NCI-H510A treated with DMSO at 0.1 percent for 48 hours (cell line): Measurements from ENCODE around the gene FRAT1.
"Not testable (repeated sequence)": the region's sequence is repeated elsewhere in the genome, so short reads cannot be mapped to it uniquely, and the experiment has no call there.

Experiments
- DNase-seq: peaks from one replicate; lab custom pipeline; 2025; lab: John Stamatoyannopoulos, UW

Gene FRAT1, protein sequence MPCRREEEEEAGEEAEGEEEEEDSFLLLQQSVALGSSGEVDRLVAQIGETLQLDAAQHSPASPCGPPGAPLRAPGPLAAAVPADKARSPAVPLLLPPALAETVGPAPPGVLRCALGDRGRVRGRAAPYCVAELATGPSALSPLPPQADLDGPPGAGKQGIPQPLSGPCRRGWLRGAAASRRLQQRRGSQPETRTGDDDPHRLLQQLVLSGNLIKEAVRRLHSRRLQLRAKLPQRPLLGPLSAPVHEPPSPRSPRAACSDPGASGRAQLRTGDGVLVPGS

GRCh38 chr10:97318772-97319651 is at the start of gene FRAT1:
TSS of gene FRAT1 (plus strand) at chr10:97319271. CDS start at chr10:97319454, 183 bp downstream.
- peak; percentile 86 for DNase-seq

DNA sequence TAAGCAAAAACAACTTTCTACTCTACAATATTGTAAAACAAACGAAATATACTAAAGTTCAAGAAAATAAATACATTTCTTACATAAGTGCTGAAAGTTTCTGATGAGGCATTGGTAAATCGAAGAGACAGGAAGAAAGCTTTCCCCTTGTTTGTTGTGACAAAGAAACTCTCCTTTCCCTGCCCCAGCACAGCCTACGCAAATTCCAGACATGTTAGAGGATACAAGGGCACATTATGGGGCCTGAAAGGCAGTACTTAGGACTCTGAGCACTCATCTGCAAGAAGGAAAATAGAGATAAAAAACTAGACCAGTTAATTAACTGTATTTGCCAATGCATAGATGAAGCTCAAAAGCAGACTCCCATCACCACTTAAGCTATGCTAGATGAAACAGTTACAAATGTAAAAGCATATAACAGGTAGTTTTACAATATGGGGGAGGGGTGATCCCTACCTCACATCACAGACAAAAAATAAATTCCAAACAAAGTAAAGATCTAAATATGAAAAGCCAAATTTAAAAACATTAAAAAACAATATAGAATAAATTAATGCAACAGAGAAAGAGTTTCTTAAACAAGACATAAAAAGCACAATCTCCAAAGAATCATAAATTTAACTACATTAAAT is 48.4 kb upstream of the FRAT1 start:
- DNase-seq, result no peak

DNA sequence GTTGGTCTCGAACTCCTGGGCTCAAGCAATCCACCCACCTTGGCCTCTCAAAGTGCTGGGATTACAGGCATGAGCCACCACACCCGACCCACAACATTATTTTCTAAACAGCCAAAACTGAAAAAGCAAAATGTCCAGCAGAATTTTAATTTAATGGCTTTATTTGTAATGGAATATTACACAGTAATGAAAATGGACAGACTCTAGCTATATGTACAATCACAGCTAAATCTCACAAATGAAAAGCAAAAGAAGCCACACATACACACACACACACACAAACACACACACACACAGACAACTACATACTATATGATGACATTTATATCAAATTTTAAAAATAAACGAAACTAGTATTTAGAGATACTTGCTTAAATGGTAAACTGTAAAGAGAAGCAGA is 45.4 kb upstream of the FRAT1 start:
- no peak for DNase-seq

DNA sequence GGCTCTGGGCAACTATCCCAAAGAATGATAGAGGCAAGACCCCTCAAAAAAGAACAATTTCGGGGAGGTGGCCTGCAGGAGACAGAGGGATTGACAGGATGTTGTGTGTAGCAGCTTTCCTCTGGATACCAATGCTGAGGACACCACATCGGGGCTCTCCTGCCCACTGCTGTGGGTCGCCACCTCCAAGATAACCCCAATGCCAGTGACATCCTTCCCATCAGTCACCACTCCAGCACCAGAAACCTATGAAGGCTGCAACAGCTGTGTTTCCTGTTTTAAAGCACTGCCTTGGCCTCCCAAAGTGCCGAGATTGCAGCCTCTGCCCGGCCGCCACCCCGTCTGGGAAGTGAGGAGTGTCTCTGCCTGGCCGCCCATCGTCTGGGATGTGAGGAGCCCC is 44.2 kb upstream of the FRAT1 start:
- no peak for DNase-seq

DNA sequence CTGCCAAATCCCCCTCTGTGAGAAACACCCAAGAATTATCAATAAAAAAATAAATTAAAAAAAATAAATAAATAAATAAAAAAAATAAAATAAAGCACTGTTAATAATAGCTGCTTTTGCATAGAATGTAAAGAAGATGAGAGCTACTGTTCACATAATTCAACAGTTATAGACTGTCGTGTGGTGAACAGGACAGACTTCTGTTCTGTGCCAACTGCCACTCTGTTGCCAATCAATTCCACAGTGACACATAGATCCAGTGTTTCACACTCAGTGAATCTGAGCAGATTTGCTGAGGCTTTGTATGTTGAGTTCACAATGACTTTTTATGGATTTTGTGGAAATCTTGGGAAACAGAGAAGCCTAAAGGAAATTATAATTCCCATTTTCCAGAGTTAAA is 41.5 kb upstream of the FRAT1 start:
- DNase-seq, result no peak

- peak; percentile 73 for DNase-seq
These were observed 40.5 kb upstream of the FRAT1 start for GRCh38 chr10:97278491-97278989.

DNA sequence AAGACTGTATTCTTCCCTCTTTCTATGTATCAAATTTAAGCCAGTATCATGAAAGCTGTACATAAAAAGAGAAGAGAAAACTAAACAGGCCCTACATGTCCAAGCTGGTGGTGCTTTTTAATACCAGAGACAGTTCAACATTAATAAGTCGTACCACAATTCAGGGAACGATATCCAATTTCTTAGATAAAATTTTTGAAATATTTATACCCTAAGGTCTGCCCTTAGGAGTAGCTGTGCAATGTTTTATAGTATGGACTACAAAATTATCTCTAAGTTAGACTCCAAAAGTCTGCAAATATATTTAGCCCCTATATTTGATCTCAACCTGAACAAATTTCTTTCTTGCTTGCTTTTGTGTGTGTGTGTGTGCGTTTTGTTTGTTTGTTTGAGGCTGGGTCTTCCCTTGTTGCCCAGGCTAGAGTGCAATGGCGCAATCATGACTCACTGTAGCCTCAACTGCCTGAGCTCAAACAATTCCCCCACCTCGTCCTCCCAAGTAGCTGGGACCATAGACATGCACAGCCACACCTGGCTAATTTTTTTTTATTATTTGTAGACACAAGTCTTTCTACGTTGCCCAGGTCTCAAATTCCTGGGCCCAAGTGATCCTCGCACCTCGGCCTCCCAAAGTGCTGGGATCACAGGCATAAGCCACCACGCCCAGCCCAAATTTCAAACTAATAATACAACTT is 39.8 kb upstream of the FRAT1 start:
- no peak for DNase-seq

- no peak for DNase-seq
These were observed 38.3 kb upstream of the FRAT1 start for GRCh38 chr10:97280783-97281182.

- not testable (repeated sequence) for DNase-seq
These were observed 29.0 kb upstream of the FRAT1 start for GRCh38 chr10:97290076-97290475.

GRCh38 chr10:97290576-97291356 is 28.3 kb upstream of the FRAT1 start:
- DNase-seq, result not testable (repeated sequence)

DNA sequence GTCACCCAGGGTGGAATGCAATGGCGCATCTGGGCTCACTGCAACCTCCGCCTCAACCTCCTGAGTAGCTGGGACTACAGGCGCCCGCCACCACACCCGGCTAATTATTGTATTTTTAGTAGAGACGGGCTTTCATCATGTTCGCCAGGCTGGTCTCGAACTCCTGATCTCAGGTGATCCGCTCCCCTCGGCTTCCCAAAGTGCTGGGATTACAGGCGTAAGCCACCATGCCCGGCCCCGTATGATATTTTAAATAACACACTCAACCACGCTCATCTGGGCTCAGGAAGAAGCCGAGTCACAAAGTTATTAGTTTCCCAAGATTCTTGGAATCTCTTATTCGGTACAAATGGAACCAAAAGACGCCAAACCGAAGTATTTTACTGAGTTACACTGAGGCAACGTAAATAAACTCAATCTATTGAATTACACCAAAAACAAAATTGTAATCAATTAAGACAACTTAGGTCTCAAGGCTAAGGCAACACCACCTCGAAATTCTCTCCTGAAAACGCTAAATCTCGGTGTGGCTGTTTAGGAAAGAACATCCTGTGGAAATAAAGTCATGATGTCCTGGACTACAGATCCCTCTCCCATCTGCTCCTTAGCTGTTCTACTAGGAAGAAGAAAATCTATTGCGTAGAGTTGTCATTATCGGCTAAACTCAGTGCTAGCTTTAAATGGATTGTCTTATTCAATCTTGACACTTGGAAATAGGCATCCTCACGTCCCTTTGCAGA is 27.5 kb upstream of the FRAT1 start:
- peak; percentile 87 for DNase-seq

DNA sequence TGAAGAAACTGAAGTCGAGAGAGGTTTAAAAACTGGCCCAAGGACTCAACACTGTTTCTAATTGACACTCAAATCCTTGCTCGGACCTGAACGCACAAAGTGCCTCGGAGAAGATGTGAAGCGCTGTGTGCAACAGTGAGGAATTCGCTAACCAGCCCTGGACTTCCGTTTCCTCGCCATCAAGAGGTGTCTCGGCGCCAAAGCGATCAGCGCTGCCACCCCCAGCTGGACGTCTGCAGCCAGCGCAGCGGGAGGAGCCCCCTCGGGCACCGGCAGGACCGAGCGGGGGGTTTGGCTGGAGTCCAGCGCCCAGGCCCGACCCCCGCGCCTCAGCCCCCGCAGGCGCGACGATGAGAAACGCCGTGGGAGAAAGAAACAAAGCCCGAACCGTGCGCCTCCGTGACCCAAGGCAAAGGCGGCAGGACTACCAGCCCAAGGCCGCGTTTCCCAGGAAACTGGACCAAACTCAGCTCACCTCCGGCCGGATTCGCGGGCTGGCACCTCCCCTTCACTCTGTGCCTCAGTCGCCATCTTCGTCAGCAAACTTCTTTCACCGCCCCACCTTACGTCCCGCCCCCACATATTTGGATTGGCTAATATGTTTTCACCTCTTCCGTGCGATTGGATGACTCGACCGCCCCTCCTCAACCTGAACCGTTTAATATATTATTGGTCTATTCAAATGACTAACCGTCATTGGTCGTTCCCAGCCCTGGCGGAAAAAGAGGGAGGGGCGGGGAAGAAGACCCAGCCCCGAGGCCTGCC is 26.8 kb upstream of the FRAT1 start, which contains the start of gene ARHGAP19:
Gene ARHGAP19 (minus strand): TSS at position 541 of the 765 bp plus-strand sequence. CDS start 10 bp downstream, at position 531.
- peak; percentile 97 for DNase-seq

DNA sequence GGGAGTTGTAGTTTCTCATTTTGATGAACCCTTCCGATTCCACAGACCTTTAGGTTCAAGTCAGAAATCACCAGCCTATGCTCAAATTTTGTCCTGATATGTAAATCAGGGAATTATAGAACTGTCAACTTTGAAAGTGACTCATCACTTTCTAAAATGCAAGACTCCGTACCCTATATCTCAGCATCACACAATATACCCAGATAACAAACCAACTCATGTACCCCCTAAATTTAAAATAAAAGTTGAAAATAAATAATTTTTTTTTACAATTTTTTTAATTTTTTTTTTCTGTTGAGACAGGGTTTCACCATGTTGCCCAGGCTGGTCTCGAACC is 26.2 kb upstream of the FRAT1 start:
- DNase-seq, result no peak

- no peak for DNase-seq
These were observed 21.4 kb upstream of the FRAT1 start for GRCh38 chr10:97297556-97298222.

- DNase-seq, result no peak
These were observed 20.9 kb upstream of the FRAT1 start for GRCh38 chr10:97298223-97298571.

DNA sequence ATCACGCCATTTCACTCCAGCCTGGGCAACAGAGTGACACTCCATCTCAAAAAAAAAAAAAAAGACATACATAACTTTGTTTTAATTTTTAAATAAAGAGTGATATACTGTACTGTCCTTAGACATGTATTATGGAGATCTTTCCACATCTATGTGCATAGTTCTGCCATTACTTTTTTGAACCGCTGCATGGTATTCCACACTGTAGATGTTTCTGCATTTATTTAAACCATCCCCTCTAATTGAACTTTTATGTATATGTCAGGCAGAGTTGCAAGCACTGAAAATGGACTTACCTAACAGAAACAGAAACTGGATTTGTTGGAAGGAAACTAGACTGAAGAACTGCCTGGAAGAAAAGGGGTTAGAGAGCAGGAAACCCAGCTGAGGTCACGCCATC is 18.1 kb upstream of the FRAT1 start:
- no peak for DNase-seq

DNA sequence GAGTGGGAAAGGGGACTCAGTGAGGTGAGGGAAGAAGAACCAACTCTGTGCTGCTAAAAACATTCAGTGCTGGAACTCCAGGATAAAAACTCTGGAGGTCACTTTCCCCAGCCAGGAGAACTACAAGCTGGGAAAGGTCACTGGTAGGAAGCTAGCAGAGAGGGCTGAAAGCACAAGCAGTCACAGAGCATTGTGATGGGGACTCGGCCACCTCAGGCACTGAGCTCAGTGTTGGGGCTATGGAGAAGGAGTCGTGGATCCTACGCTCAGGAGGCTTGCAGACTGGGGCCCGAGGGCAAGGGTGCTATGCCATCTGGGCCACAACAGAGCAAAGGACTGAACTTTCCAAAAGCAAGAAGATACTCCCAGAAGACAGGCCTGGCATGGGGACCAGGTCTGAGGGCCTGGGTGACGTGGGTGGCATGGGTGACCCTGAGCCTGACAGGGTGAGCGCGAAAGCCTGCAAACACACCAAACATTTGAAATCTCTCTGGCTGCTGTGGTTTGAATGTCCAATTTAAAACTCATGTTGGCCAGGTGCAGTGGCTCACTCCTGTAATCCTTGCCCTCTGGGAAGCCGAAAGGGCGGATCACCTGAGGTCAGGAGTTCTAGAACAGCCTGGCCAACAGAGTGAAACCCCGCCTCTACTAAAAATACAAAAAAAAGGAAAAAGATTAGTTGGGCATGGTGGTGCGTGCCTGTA is 16.8 kb upstream of the FRAT1 start:
- DNase-seq, result no peak

DNA sequence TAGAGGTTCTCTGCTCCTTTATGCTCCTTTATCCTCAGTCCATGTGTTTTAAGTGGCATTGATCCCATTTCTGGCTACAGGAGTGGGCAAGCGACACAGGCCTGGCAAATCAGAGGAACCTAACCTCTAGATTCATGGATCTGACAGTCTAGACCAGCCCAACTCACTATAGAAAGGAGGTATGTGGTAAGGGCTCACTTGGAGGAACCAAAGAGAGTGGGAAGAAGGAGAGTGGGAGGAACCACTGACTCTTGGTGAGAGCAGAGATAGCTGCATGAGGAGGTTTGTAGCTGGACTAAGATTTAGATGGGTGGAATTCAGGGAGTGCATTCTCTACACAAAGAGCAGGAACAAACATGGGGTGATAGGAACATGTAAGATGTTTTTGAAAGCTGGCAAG is 11.6 kb upstream of the FRAT1 start:
- no peak for DNase-seq
